Endothelial cell of umbilical vein (primary cell): ENCODE data around the gene SYT6. TPM values are rescaled to one million over a fixed set of nuclear protein-coding genes. Genes with fewer than 3 reads are reported as not detected.
"Not testable (repeated sequence)": the region's sequence is repeated elsewhere in the genome, so short reads cannot be mapped to it uniquely, and the experiment has no call there.

Source experiments
- BruUV-seq: library from RNA; stranded (reverse); fragments of 400-500 nt; replicated peaks from 2 replicates; lab custom pipeline; 2021; lab: Mats Ljungman, UMichigan
- CTCF ChIA-PET: fragments of 300-600, 350-600 bp; sonication (Branson Sonifier 250); formaldehyde crosslinking; loops from one replicate; lab custom pipeline; 2021; ENCODE audit warnings: antibody characterized with exemption, inconsistent platforms; lab: Charles Lee
- POLR2A ChIA-PET: fragments of 300-600, 350-600 bp; sonication (Branson Sonifier 250); formaldehyde crosslinking; loops from one replicate; lab custom pipeline; 2021; ENCODE audit warnings: antibody characterized with exemption, inconsistent platforms; lab: Charles Lee
- DNase-seq: peaks from one replicate; pipeline ENCODE4 v3.0.0-alpha.2; 2011; ENCODE audit warnings: low read depth, low spot score
- FAIRE-seq: peaks from 2 replicates; lab custom pipeline; 2011; peaks lifted over from hg19 to GRCh38; lab: Jason Lieb, UNC
- H2AFZ ChIP-seq: 2 replicates; pipeline ENCODE4 v1.6.0; 2012; ENCODE audit warnings: low read depth, low read length, control low read depth, inconsistent platforms
- H3K27ac ChIP-seq: 2 replicates; pipeline ENCODE4 v1.5.1; 2011; ENCODE audit warnings: low read depth, mild to moderate bottlenecking, control low read depth, low read length, moderate library complexity; ENCODE audit not compliant: insufficient read depth
- H3K27me3 ChIP-seq, 2 experiments: 2 replicates each; pipeline versions ENCODE4 v1.6.0 to v1.6.1; 2011; ENCODE audit warnings: low read length in 2 of 2, mixed read lengths in 1 of 2; ENCODE audit not compliant: control insufficient read depth in 2 of 2, insufficient read depth in 2 of 2
- H3K36me3 ChIP-seq, 2 experiments: 2 replicates in 1 of 2; 3 replicates in 1 of 2; pipeline ENCODE4 v1.5.1; 2011; ENCODE audit warnings: low read length in 2 of 2, mild to moderate bottlenecking in 1 of 2, moderate library complexity in 1 of 2; ENCODE audit not compliant: control insufficient read depth in 2 of 2, insufficient read depth in 2 of 2; ENCODE audit errors: extremely low read depth in 1 of 2
- H3K4me1 ChIP-seq: 3 replicates; pipeline ENCODE4 v1.5.1; 2011; ENCODE audit warnings: mild to moderate bottlenecking, low read length; ENCODE audit not compliant: control insufficient read depth, insufficient read depth; ENCODE audit errors: extremely low read depth
- H3K4me2 ChIP-seq: 2 replicates; pipeline ENCODE4 v1.6.1; 2011; ENCODE audit warnings: low read length, control low read depth, mixed read lengths; ENCODE audit not compliant: insufficient read depth
- H3K4me3 ChIP-seq, 3 experiments: fragments of 200-600 bp in 1 of 3; sonication (generic), shearing (Covaris generic) in 1 of 3; replicated peaks in 1 of 3; 2 replicates each; pipeline ENCODE4 v1.5.1; 2011 to 2016; ENCODE audit warnings: control low read depth in 3 of 3, low read length in 3 of 3, mild to moderate bottlenecking in 2 of 3, inconsistent platforms in 1 of 3, low read depth in 1 of 3, moderate library complexity in 1 of 3; ENCODE audit not compliant: insufficient read depth in 1 of 3
- H3K79me2 ChIP-seq: 2 replicates; pipeline ENCODE4 v1.6.0; 2012; ENCODE audit warnings: low read length, inconsistent platforms; ENCODE audit not compliant: control insufficient read depth, insufficient read depth
- H3K9ac ChIP-seq: replicated peaks from 2 replicates; pipeline ENCODE3; 2011; ENCODE audit warnings: low read length, control low read depth; ENCODE audit not compliant: insufficient read depth; ENCODE audit errors: extremely low read depth
- H3K9me1 ChIP-seq: replicated peaks from 3 replicates; pipeline ENCODE4 v1.6.0; 2011; ENCODE audit warnings: mild to moderate bottlenecking, low read length; ENCODE audit not compliant: control insufficient read depth, insufficient read depth; ENCODE audit errors: extremely low read depth
- H3K9me3 ChIP-seq: replicated peaks from 2 replicates; pipeline ENCODE4 v1.5.1; 2012; ENCODE audit warnings: low read length, inconsistent platforms; ENCODE audit not compliant: control insufficient read depth, insufficient read depth
- H4K20me1 ChIP-seq: replicated peaks from 2 replicates; pipeline ENCODE3; 2011; ENCODE audit warnings: mild to moderate bottlenecking, low read length; ENCODE audit not compliant: control insufficient read depth, insufficient read depth; ENCODE audit errors: extremely low read depth
- POLR2A ChIP-seq: IDR thresholded peaks from 2 replicates; pipeline ENCODE4 v1.6.1; 2012; ENCODE audit warnings: low read depth, mild to moderate bottlenecking, control low read depth, low read length
- POLR2AphosphoS5 ChIP-seq: IDR thresholded peaks from 2 replicates; pipeline ENCODE4 v1.6.1; 2012; ENCODE audit warnings: low read depth, mild to moderate bottlenecking, control low read depth, low read length, moderate library complexity; ENCODE audit not compliant: insufficient read depth
- dilution Hi-C: fragments of 300-500 bp; cut with MboI; formaldehyde crosslinking; loops from one replicate; pipeline ENCODE4 v1.15.0; 2019; ENCODE audit warnings: low sequenced_read_pairs; ENCODE audit not compliant: extremely low pct_ligation_motif_present
- intact Hi-C: fragments of 100-400 bp; cut with micrococcal nuclease; formaldehyde crosslinking; loops from one replicate; pipeline ENCODE4 v1.10.0; 2022
- polyA plus RNA-seq, 4 experiments: library from polyadenylated mRNA; depleted of rRNA in 3 of 4; stranded (reverse) in 3 of 4; unstranded in 1 of 4; fragments of >200 nt; gene quantifications; 2 replicates each; pipeline versions ENCODE4 v1.2.1 to v1.2.3, GENCODE V29; 2011 to 2012; ENCODE audit warnings: missing spikeins in 1 of 4
- total RNA-seq: library from RNA; stranded (reverse); gene quantifications from 2 replicates; pipeline ENCODE4 v1.2.3, GENCODE V29; 2021
- TF ChIP-seq, protein P1 (sequence below): IDR thresholded peaks from 2 replicates; pipeline ENCODE4 v1.6.1; 2011; ENCODE audit not compliant: insufficient read depth, insufficient read length

Gene SYT6
- total and polyA plus RNA-seq, 2 donors (not counting 3 experiments of a cell fraction or from before 2014, with no cell fraction given): 0.04 TPM; not detected in 1

DNA sequence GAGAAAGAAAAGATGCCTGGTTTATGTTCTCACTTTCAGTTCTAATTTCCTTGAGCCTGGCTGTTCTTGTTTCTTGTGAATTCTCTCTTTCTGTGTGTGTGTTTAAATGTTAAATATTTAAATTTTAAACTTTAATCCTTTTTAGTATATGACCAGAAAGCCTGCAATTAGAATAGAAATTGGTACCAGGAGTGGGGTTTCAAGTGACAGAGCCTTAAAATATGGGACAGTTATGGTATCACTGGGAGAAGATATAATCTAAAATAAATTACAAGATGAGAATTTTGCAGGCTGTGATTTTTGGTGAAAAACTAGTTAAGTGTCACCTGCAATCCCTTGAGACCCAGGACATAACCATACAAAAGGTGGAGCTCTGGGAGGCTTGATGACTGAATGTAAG lies 81.4 kb downstream of the SYT6 start:
- CTCF ChIA-PET: no interaction called here
- DNase-seq: no peak
- Histone ChIP-seq H3K79me2 (no peaks in the 10 kb centered on the region), H3K36me3 (no peaks in the 10 kb centered on the region), H3K4me3 (no peak overlapping the region), H3K4me1 (no peaks in the 10 kb centered on the region), H3K9ac (no peak overlapping the region), H3K27ac (no peak overlapping the region), H3K27me3 (no peaks in the 10 kb centered on the region), H3K9me1 (no peaks in the 10 kb centered on the region), H4K20me1 (no peaks in the 10 kb centered on the region), H3K9me3 (no peaks in the 10 kb centered on the region), H3K4me2 (no peak overlapping the region), H2AFZ (no peak overlapping the region)
- TF ChIP-seq POLR2AphosphoS5: no peak
- no peak for TF ChIP-seq POLR2A
- TF ChIP-seq, protein P1, sequence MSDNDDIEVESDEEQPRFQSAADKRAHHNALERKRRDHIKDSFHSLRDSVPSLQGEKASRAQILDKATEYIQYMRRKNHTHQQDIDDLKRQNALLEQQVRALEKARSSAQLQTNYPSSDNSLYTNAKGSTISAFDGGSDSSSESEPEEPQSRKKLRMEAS: no peak
- POLR2A ChIA-PET: no interaction called here
- dilution Hi-C loops (no loop called here), intact Hi-C loops (no loop called here)
- no TSS peak for BruUV-seq
- no peak for FAIRE-seq

DNA sequence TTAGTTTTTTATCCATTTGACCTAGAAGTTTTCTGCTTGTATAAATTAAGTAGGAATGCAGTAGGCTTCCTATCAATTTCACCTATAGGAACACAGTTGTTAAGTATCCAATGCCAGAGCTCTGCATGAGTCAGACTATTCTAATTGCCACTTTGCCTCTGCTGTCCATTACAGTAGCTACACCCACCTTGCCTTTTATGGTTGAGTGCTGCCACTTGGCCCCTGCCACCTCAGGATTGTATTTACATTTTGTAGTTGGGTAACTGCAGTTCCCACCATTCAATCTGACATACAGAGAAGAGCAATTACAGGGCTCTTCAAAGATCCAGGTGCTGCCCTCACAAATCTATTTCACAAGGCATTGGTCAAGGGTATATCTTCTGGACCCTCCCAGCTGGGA lies 83.9 kb downstream of the SYT6 start:
- H3K79me2 ChIP-seq, POLR2A ChIA-PET, DNase-seq, H3K27me3 ChIP-seq, H3K36me3 ChIP-seq, H3K9me3 ChIP-seq, H3K4me3 ChIP-seq, H2AFZ ChIP-seq, H3K9me1 ChIP-seq, H3K4me1 ChIP-seq, CTCF ChIA-PET, H4K20me1 ChIP-seq, H3K9ac ChIP-seq, intact Hi-C loops, BruUV-seq, H3K27ac ChIP-seq, H3K4me2 ChIP-seq, FAIRE-seq, dilution Hi-C loops: not testable (repeated sequence)

GRCh38 chr1:114068684-114069083 lies 85.0 kb downstream of the SYT6 start:
- CTCF ChIA-PET, H4K20me1 ChIP-seq, H3K9ac ChIP-seq, FAIRE-seq, POLR2A ChIA-PET, dilution Hi-C loops, H3K9me3 ChIP-seq, DNase-seq, H3K79me2 ChIP-seq, H3K27me3 ChIP-seq, H3K4me1 ChIP-seq, H3K36me3 ChIP-seq, H3K27ac ChIP-seq, H3K4me2 ChIP-seq, H2AFZ ChIP-seq, intact Hi-C loops, BruUV-seq, H3K9me1 ChIP-seq, H3K4me3 ChIP-seq: not testable (repeated sequence)

GRCh38 chr1:114065671-114066070 lies 88.0 kb downstream of the SYT6 start:
- dilution Hi-C loops, H2AFZ ChIP-seq, POLR2A ChIA-PET, intact Hi-C loops, CTCF ChIA-PET, H3K9me3 ChIP-seq, H3K9ac ChIP-seq, H3K9me1 ChIP-seq, H3K36me3 ChIP-seq, H3K79me2 ChIP-seq, FAIRE-seq, H3K4me1 ChIP-seq, H4K20me1 ChIP-seq, DNase-seq, H3K4me3 ChIP-seq, H3K27ac ChIP-seq, H3K4me2 ChIP-seq, H3K27me3 ChIP-seq, BruUV-seq: not testable (repeated sequence)
